HG03066 (cell line): ENCODE measurements around the gene SLC6A13.
"Not testable (repeated sequence)": the region's sequence is repeated elsewhere in the genome, so short reads cannot be mapped to it uniquely, and the experiment has no call there.

Experiments
- ATAC-seq: cut with Tn5 transposase; IDR thresholded peaks from one replicate; pipeline ENCODE4 v1.9.1; 2021; ENCODE audit warnings: low read depth; ENCODE audit not compliant: unreplicated experiment

Gene SLC6A13

DNA sequence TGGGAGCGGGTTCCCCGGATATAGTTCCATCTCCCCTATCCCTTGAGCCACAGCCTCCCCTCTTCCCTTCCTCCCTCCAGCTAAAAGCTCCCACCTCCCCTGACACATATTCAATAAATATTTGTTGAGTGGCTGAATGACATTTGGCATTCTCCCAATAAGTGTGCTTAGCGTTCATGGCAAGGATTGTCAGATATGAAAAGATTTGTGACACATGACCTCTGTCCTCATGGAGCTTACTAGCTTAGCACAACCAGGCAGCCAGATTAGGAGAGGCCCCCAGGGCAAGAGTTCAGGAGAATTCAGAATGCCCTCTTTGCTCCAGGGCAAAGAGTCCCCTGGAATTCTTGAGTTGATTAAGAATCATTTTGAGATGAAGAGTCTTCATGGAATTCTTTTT lies 26.2 kb downstream of the SLC6A13 start:
- ATAC-seq, result no peak

DNA sequence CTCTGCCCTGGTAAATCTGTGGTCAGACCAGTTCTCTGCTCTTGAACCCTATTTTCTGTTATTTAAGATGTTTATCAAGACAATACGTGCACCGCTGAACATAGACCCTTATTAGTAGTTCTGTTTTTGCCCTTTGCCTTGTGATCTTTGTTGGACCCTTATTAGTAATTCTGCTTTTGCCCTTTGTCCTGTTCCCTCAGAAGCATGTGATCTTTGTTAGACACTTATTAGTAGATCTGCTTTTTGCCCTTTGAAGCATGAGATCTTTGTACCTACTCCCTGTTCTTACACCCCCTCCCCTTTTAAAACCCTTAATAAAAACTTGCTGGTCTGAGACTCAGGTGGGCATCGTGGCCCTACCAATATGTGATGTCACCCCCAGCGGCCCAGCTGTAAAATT lies 26.7 kb downstream of the SLC6A13 start:
- ATAC-seq, result not testable (repeated sequence)

DNA sequence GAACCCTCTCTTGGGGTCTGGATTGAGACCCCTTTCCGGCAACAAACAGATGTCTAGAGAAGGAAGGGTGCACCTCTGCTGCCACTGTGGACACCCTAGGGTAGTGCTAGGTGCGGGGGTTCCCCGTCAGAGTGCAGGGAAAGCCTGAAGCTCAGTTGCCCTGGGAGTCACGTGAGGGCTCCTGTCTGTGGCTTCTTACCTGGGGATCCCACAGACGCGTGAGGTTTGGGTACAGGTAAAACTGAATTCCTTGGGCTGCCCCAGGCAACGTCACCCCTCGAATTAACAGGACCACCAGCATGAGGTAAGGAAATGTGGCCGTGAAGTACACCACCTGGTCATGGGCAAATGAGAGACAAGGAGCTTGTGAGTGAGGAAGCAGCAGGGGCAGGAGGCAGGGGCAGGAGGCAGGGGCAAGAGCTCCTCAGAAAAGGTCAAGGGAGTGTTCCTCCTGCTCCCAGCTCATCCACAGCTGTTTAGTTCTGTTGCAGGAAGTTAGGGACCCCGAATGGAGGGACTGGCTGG lies 27.7 kb downstream of the SLC6A13 start:
- ATAC-seq, result no peak

DNA sequence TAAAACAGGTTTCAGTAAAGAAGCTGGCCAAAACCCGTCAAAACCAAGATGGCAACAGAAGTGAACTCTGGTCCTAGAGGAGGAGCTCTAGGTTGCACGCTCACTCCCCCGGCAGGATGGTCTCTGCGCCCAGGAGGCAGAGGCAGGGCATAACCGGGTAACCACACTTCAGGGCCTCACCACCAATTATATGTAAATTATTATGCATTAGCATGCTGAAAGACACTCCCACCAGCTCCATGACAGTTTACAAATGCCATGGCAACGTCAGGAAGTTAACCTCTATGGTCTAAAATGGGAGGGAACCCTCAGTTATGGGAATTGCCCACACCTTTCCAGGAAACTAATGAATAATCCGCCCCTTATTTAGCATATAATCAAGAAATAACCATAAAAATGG lies 28.6 kb downstream of the SLC6A13 start:
- ATAC-seq, result no peak

DNA sequence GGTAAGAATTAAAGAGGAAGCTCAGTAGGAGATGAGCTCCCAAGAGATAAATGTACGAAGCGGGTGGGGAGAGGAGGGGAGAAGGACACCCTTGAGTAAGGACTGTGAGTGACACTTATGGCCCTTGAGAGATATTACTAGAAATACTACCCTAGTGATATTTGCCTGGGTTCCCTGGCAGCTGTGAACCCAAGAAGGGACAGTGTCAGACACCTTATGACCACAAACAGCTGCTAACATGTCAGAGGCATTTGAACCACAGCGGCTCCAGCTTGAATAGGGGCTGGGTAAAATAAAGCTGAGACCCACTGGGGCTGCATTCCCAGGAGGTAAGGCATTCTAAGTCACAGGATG lies 29.0 kb downstream of the SLC6A13 start:
- no peak for ATAC-seq

DNA sequence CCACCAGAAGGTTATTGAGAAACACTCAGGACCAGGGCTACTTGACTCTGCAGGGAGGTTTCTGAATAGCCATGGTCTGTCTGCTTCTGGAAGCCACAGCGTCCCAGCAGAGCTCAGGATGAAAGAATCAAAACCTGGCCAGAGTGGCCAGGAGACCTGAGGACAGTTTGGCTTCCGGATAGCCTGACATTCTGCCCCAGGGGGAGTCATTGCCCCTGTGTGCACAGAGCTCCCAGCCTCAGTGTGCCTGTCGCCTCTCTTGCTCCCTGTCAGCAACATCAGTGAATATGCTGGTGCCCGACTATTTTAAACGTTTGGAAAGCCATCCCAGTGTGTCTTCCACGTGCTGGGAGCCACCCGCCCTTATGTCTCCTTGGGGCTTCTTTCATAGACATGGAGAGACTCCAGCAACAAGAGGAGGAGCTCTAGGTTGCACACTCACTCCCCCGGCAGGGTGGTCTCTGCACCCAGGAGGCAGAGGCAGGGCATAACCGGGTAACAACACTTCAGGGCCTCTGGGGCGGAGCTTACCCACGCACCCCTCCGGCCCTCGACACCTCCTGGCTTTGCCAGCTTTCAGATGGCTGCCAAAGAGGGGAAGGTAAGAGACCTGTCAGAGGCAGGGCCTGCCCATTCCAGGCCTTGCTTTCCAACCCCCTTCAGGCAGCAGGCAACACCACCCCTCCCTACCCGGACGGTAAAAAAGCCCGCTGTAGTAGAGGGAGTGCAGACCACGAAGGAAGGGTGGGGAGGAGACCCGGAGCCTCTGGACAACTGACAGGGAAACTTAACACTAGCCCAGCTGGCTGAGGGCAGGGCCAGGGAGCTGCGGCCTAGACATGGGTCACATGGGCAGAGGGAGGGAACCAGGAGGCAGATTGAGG lies 29.7 kb downstream of the SLC6A13 start:
- ATAC-seq, result no peak

DNA sequence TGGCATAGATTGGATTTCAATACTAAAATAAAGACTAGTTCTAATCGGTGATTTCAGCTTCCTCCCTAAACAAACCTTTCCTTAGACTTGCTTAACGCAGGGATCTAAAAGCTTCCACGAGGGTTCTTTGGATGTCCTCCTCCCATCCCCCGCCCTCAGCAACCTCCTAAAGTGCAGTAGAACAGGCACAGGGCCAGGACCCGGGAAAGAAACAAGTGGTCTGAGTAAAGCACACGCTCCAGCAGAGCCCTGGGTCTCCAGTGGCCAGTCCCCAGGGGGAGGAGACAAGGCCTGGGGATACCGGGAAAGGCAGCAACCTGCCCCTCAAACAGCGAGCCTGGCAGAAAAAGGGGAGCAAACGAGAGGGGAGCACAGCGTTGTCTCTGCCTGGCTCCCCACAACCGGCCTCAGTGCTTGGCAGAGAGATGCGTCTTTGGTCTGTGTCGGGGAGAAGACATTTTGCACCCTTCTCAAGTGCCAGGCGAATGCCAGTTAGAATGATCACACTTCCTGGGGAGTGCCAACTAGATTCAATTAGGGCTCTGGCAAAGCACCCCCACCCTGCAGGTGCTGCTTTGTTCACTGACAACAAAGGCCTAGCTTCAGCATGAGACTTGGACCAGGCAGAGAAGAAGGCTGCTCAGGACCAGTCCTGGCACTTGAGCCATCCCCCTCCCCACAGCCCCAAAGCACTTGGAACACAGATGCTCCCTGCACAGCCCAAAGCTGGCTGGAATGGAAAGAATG lies 31.5 kb downstream of the SLC6A13 start:
- no peak for ATAC-seq

DNA sequence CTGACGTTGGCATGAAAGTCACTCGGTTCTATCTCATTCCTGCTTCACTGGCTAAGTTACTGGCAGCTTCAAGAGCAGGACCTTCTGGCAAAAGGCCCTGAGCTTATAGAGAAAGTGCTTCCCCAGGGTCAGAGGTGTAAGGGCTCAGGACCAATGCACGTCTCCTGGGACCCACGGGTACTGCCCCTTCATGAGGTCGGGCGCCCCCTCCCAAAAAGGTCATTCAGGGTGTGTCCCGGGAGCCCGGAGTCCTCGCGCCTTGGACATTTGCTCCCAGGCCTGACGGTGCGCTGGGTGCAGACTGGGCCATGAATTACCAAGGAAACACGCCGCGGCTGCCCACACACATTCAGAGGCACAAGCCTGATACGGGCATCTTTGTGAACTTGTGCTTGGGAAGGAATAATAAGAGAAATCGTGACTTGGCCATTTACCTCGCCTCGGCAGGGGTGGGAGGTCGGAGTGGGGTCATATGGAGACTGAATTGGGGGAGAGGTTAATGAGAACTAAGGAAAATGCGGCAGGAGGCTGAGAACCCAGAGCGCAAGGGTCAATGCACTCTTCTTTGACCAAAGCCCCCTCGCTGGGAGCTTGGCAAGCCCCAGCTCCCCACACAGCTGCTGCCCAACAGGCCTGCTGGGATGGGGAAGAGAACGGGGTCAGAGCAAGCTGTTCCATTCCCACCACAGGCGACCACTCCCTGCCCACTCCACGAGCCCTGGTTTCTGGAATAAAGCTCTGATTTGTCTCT lies 33.0 kb downstream of the SLC6A13 start:
- ATAC-seq, result no peak

DNA sequence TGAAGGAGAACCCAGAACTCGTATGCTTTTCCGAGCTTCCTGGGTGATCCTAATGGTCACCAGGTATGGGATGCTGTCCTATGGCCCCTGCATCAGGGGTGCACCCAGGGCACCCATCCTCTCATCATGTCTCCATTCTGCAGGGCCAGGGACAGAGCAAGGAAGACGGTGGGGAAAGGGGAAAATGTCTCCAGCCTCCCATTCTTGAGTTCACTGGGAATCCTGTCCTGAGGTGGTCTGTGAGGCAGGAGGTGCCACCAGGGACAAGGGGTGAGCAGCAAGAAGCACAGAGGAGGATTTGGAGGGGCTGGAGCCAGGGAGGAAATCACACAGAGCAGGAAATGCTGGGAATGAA lies 33.8 kb downstream of the SLC6A13 start:
- ATAC-seq, result no peak

DNA sequence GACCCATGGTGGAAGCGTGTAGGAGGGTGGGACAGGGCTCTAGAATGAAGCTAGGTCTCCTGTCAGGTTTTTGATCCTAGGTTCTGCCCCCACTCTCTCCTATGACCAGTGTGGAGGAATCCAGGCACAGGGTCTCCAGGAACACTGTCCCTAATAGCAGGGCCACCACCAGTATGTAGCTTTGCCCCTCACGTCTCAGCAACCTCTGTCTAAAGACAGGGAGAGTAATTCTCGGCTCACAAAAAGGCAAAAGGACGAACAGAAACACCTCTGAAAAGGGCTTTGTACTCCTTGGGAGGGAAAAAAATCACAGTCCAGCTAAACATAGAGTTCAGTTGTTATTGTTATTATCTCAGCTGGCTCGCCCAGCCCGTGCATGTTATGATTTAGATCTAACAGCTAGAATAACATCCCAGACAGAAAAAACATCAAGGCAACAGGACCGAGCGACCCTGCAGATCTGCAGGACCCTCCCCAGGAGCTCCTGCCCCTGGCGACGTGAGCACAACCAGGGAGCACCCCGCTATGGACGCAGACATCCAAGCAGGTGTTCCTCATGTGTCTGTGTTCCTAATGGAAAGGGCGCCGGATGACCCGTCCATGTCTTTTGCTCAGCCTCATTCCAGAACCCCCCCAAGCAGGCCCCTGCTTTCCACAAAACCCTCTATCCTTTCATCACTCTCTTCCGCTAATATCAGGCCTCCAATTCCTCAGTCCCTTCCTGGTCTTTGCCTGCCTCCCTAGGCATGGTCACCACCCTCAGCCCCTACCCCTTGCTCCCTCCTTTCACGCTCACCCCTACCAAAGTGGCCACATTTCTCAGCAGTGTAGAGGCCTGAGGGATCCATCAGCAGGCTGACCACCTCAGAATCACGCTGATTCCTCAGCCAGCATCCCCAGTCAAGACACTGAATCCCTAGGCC lies 34.5 kb downstream of the SLC6A13 start:
- ATAC-seq, result no peak

DNA sequence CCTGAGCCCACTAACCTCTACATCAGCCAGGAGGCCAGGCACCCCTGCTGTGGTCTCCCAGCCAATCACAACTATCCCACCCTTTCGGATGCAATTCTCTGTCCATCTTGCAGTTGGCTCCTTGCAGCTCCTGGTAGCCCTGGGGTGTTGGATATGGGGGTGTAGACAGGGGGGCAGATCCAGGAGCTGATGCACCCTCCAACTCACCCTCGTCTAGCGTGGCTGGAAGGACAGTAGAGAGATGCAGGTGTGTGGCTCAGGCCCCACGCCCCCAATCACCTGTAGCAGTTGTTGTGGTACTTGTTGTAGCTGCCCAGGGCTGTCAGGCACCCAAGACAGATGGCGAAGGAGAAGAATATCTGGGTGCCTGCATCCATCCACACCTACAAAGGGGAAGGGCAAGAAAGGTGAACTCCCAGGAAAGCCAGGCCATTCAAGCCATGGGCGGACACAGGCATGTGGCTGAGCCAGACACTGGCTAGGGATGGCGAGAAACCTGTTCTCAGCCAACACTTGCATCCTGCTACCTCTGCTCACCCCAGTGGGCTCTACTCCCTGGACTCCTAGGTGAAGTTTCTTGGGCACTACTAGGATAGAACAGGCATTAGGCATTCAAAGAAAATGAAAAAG lies 35.2 kb downstream of the SLC6A13 start:
- ATAC-seq, result no peak

DNA sequence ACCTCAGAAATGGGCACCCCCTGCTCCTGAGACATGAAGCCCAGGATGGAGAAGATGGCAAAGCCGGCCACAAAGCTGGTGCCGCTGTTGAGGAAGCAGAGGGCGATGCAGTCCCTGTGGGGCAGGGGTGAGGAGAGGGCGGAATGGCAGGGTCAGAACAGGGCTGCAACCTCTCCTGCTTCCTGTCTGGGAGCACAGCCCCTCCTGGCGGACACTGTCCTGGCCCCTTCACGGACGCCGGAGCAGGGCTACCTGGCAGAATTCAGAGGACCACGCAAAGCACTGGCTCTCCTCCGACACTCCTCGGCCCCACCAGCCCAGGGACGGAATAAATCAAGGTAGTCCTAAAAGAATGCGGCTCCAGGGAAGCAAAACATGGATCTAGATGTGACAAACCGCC lies 36.2 kb downstream of the SLC6A13 start:
- ATAC-seq, result no peak

DNA sequence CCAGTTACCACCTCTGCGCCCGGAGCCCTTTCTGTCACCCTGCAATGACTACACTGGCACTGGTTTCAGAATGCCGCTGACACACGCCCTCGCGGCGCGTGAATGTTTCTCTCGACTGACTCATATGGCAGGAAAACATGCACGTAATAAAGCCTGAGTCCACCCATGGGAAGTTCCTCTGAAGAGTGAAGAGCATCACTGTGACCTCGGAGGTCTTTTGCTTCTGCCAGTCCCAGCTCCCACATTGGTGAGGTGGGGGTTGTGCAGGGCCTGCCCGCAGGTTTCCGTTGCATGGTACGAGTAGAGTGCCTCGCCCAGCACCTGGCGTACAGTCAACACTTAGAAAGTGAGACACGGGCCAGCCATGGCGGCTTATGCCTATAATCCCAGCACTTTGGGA lies 37.6 kb downstream of the SLC6A13 start:
- ATAC-seq, result no peak

DNA sequence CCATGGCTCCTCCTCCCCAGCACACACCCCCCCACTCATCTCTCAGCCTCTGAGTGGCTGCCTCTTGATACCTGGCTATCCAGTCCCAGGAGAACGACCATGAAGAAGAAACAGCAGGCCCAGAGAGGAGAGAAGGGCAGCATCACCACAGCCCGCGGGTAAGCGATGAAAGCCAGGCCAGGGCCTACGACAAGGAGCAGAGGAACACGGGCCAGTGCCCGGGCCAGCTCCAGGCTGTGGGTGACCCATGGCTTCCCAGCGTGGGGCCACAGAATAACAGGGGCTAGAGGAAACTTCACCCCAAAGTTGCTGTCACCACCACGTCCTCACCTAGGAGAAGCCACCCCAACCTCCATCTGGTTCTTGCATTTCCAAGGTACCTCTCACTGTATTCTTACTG lies 38.3 kb downstream of the SLC6A13 start:
- no peak for ATAC-seq

DNA sequence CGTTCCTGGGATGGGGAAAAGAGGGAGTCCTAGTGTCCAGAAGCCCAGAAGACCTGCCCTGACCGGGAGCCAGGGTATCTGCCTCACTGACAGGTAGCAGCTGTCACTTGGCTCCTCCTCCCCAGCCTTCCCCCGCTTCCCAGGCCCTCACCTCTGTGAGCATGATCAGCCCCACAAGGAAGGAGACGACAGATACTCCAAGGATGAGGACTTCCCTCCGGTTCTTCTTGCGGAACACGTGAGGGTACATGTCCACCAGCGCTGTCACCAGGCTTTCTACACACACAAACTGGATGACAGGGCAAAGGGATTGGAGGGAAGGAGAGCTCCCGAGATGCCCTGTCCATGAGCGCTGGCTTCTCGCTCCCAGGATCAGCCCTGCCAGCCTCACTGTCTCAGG lies 38.8 kb downstream of the SLC6A13 start:
- no peak for ATAC-seq

DNA sequence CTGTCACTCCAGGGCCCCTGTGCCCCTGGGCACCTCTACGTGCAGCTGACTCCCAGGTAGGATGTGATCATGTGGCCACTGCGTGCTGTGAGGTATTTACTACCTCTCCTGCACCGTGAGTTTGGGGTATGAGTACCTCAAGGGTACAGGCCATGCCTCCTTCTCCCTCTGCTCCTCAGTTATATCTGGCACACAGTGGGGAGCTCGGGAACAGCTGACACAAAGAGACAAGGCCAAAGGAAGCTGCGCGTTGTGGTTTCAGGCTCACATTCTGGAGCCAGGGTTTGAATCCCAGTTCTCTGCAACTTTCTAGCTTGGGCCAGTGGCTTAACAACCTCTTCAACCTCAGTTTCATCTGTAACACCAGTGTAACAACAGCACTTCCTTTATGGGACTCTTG lies 40.9 kb downstream of the SLC6A13 start:
- ATAC-seq, result no peak

DNA sequence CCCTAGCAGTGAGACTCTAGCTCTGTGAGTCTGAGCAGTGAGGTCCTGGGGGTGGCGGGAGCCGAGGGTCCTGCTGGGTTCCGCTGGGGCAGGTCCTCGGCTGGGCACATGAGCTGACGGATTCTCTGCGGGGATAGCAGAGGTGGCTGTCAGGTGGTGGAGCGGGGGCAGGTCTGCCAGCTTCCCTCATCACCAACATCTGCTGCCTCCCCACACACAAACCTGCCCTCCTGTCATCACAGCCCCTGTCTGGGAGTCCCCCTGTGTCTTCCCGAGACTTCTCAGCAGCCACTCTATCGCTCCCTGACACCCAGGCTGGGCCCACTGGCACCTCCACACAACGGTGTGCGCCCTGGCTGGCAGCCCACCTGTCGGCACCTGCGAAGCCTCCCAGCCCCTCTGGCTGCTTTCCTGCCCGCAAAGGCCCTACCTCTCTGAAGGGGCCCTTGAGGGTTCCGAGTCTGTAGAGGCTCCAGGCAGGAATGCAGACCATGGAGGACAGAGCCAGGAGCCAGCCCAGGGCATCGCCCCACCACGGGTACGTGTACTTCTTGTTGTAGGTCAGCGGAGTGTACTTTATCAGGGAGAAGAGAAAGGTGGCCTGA lies 41.6 kb downstream of the SLC6A13 start:
- no peak for ATAC-seq

DNA sequence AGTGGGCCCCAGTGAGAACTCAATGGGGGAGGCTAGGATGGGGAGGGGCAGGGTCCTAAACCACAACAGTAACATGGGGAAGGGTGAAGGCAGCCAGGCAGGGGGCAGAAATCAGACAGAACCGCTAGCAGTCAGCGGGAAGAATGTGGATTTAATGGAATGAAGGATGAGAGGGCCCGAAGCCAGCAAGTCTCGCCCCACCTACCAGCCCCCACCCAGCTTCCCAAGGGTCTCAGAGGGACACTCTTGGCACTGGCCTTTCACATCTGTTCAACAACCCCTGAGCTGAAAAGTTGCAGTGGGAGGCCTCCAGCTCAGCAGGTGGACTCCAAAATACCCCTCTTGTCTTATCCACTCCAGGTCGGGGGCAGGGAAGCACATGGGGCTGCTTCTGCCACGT lies 42.1 kb downstream of the SLC6A13 start:
- no peak for ATAC-seq

DNA sequence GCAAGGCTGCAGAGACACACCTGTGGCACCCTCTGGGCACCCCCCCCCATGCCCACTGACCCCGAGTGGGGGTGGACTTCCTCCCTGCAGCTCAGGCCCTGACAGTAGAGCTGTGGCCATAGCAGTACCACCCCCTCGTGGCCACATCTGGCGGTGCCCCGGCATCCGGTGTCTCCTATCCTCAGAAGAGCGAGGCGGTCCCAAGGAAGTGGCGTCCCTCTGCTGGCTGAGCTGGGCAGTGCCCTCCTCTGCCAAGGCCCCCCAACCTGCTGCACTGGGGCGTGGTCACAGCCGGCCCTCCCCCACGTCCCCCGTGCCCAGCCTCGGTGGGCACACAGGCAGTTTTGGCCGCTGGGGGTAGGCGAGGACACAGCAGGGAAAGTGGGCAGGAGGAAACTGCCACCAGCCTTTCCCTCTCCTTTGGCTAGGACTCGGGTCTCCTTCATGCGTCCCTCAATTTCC lies 42.7 kb downstream of the SLC6A13 start:
- no peak for ATAC-seq
